Suprapubic skin (tissue), 4 donors: ENCODE data around the gene SP2. TPM values are rescaled to one million over a fixed set of nuclear protein-coding genes. Genes with fewer than 3 reads are reported as not detected.
A peak's percentile ranks its signal among the peaks of the same experiment; 100 is the strongest.

ENCODE experiments used
- DNase-seq, 2 donors: peaks; one replicate each; pipeline ENCODE4 v3.0.0-alpha.2; 2019; ENCODE audit warnings: low spot score in 2 of 2
- H3K27ac ChIP-seq: fragments of 200-600 bp; sonication (generic); one replicate; pipeline ENCODE4 v1.5.1; 2019
- H3K27me3 ChIP-seq: fragments of 200-600 bp; sonication (generic); one replicate; pipeline ENCODE4 v1.5.1; 2019
- H3K36me3 ChIP-seq: fragments of 200-600 bp; sonication (generic); one replicate; pipeline ENCODE4 v1.5.1; 2019
- H3K4me1 ChIP-seq: fragments of 200-600 bp; sonication (generic); one replicate; pipeline ENCODE4 v1.5.1; 2019
- H3K4me3 ChIP-seq: fragments of 200-600 bp; sonication (generic); one replicate; pipeline ENCODE4 v1.5.1; 2019; ENCODE audit warnings: mild to moderate bottlenecking
- H3K9me3 ChIP-seq: fragments of 200-600 bp; sonication (generic); one replicate; pipeline ENCODE4 v1.5.1; 2019
- EP300 ChIP-seq: sonication (generic); formaldehyde crosslinking; IDR thresholded peaks from one replicate; pipeline ENCODE4 v1.6.1; 2017; ENCODE audit warnings: antibody characterized with exemption
- POLR2A ChIP-seq, 2 donors: fragments of 450-650 bp; IDR thresholded peaks; one replicate each; pipeline ENCODE4 v1.6.1; 2017; ENCODE audit warnings: antibody characterized with exemption in 2 of 2, mild to moderate bottlenecking in 2 of 2, moderate library complexity in 2 of 2
- POLR2AphosphoS5 ChIP-seq, 3 donors: sonication (generic); formaldehyde crosslinking; IDR thresholded peaks; one replicate each; pipeline ENCODE4 v1.6.1; 2017; ENCODE audit warnings: antibody characterized with exemption in 3 of 3
- WGBS: methylation state at CpG from one replicate; pipeline ENCODE4 v1.1.5; 2018; 5-methylcytosine and 5-hydroxymethylcytosine counted together
- total RNA-seq, 4 donors: library from RNA; depleted of rRNA; stranded (reverse); fragments of >200 nt; gene quantifications; one replicate each; pipeline ENCODE4 v1.1.0, GENCODE V29; 2016
- TF ChIP-seq, protein P1 (sequence below), 2 donors: fragments of 200-600 bp in 1 of 2; fragments of 450-650 bp in 1 of 2; sonication (generic) in 1 of 2; IDR thresholded peaks; one replicate each; pipeline ENCODE4 v1.5.1; 2016 to 2019; ENCODE audit warnings: antibody characterized with exemption in 2 of 2, mild to moderate bottlenecking in 1 of 2, moderate library complexity in 1 of 2

Gene SP2
- total RNA-seq, 4 donors from 2014 or later: 6.9 to 12.7 (median 9.8) TPM

DNA sequence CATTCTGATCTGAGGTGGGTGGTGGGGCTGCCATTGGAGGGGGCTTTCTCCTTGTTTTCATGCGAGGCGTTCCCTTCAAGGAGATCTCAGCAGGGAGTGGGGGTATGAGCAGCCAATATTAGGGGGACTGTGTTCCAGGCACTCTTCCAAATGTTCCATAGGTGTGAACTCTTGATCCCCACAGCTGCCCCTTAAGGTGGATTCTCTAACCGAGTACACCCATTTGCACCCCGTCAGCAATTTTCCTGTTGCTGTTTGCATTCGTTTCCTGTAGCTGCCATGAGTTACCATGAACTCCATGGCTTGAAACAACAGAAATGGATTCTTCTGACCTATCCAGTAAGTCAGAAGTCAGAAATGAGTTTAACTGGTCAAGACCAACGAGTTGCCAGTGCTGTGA is 65.4 kb downstream of the SP2 start:
- H3K9me3 ChIP-seq: no peaks in the 10 kb centered on the region
- 92% methylated on average over 4 of the region's 6 CpGs for WGBS

GRCh38 chr17:47962901-47963300 is 66.9 kb downstream of the SP2 start:
- Histone ChIP-seq H3K36me3 (no peaks in the 10 kb centered on the region), H3K4me1 (peaks cover 38% of the 10 kb centered on the region), H3K27me3 (no peaks in the 10 kb centered on the region), H3K9me3 (no peaks in the 10 kb centered on the region), H3K4me3 (no peak overlapping the region), H3K27ac (no peak overlapping the region)
- TF ChIP-seq EP300 (no peak), POLR2AphosphoS5 (IDR thresholded peaks at IDR 0.05) (no peak), POLR2A (IDR thresholded peaks at IDR 0.05) (no peak)
- TF ChIP-seq, protein P1, sequence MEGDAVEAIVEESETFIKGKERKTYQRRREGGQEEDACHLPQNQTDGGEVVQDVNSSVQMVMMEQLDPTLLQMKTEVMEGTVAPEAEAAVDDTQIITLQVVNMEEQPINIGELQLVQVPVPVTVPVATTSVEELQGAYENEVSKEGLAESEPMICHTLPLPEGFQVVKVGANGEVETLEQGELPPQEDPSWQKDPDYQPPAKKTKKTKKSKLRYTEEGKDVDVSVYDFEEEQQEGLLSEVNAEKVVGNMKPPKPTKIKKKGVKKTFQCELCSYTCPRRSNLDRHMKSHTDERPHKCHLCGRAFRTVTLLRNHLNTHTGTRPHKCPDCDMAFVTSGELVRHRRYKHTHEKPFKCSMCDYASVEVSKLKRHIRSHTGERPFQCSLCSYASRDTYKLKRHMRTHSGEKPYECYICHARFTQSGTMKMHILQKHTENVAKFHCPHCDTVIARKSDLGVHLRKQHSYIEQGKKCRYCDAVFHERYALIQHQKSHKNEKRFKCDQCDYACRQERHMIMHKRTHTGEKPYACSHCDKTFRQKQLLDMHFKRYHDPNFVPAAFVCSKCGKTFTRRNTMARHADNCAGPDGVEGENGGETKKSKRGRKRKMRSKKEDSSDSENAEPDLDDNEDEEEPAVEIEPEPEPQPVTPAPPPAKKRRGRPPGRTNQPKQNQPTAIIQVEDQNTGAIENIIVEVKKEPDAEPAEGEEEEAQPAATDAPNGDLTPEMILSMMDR (IDR thresholded peaks at IDR 0.05): no peak
- no peak for DNase-seq
- WGBS: 90% methylated on average over 3 of the region's 3 CpGs

More for the DNA sequence above, 65.4 kb downstream of the SP2 start:
- H3K27ac ChIP-seq: no peak overlapping the region
- no peak overlapping the region for H3K4me3 ChIP-seq
- H3K36me3 ChIP-seq: no peaks in the 10 kb centered on the region
- H3K4me1 ChIP-seq: peaks cover 41% of the 10 kb centered on the region
- H3K27me3 ChIP-seq: no peaks in the 10 kb centered on the region
- no peak for TF ChIP-seq EP300
- TF ChIP-seq, protein P1 (IDR thresholded peaks at IDR 0.05): no peak
- no peak for TF ChIP-seq POLR2A (IDR thresholded peaks at IDR 0.05)
- TF ChIP-seq POLR2AphosphoS5 (IDR thresholded peaks at IDR 0.05): no peak
- DNase-seq: no peak

DNA sequence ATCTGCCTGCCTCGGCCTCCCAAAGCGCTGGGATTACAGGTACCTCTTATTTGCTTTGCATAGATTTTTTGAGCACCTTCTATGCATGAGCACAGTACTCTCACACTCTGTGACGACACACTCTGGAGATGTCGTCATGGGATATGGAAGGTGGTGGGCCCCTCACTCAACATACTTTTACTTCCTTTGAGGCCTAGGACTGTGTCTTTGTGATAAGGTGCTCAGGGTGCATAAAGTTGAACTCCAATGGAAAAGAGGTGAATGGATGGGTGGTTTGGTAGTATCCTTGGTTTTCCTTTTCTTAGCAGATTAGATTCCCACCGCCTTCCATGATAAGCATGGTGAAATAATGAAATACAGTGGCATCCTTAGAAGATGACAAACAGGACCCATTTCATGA is 68.8 kb downstream of the SP2 start:
- TF ChIP-seq EP300 (no peak), POLR2AphosphoS5 (IDR thresholded peaks at IDR 0.05) (no peak), POLR2A (IDR thresholded peaks at IDR 0.05) (no peak)
- TF ChIP-seq, protein P1 (IDR thresholded peaks at IDR 0.05): no peak
- no peak for DNase-seq
- Histone ChIP-seq H3K27ac (no peak overlapping the region), H3K4me1 (peaks cover 31% of the 10 kb centered on the region), H3K4me3 (no peak overlapping the region), H3K9me3 (no peaks in the 10 kb centered on the region), H3K27me3 (no peaks in the 10 kb centered on the region), H3K36me3 (no peaks in the 10 kb centered on the region)
- WGBS: over 99% methylated on average over 5 of the region's 5 CpGs

DNA sequence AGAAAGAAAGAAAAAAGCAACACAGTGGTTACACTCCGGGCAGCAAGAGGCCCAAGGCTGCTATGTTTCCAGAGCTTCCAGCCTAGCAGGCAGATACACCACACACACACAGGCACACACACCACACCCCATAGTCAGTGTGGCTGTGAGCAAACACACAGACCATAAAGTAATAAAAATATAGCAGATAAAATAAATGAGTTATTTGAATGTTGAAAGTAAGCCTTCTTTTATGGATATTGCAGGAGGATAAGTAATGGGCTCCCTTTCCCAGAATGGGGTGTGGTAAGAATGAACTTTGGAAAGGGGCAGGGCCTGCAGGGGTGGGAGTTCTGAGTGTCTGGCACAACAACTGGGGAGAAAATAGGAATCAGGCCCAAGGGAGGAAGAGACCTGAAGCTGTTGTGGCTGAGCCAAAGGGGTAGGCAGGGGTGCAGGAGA is 70.1 kb downstream of the SP2 start:
- Histone ChIP-seq H3K4me3 (no peak overlapping the region), H3K27ac (peak overlapping the region; percentile 24), H3K36me3 (no peaks in the 10 kb centered on the region), H3K9me3 (no peaks in the 10 kb centered on the region), H3K4me1 (peaks cover 30% of the 10 kb centered on the region), H3K27me3 (no peaks in the 10 kb centered on the region)
- 19% methylated on average over 1 of the region's 1 CpG for WGBS
- TF ChIP-seq, protein P1 (IDR thresholded peaks at IDR 0.05): no peak
- no peak for TF ChIP-seq POLR2AphosphoS5 (IDR thresholded peaks at IDR 0.05)
- TF ChIP-seq POLR2A (IDR thresholded peaks at IDR 0.05): no peak
- TF ChIP-seq EP300: no peak
- no peak for DNase-seq

- Histone ChIP-seq H3K4me1 (peaks cover 46% of the 10 kb centered on the region), H3K27ac (peak overlapping the region; percentile 2), H3K9me3 (no peaks in the 10 kb centered on the region), H3K27me3 (no peaks in the 10 kb centered on the region), H3K4me3 (no peak overlapping the region), H3K36me3 (no peaks in the 10 kb centered on the region)
- no peak for TF ChIP-seq POLR2A (IDR thresholded peaks at IDR 0.05)
- TF ChIP-seq, protein P1 (IDR thresholded peaks at IDR 0.05): no peak
- TF ChIP-seq POLR2AphosphoS5 (IDR thresholded peaks at IDR 0.05): no peak
- no peak for TF ChIP-seq EP300
- no peak for DNase-seq
- WGBS: 44% methylated on average over 3 of the region's 5 CpGs
Measured at GRCh38 chr17:47967607-47968252, 71.7 kb downstream of the SP2 start.
